Activated CD8-positive, alpha-beta T cell treated with anti-CD3 and anti-CD28 coated beads for 36 hours (primary cell): ENCODE measurements around the gene SPOCK2. TPM values are rescaled to one million over a fixed set of nuclear protein-coding genes. Genes with fewer than 3 reads are reported as not detected.

ENCODE experiments used
- ATAC-seq: fragments of 200-7000 bp; cut with Tn5 transposase; one replicate; pipeline ENCODE4 v1.10.0; 2021; ENCODE audit warnings: mild to moderate bottlenecking, moderate library complexity
- CTCF ChIA-PET: fragments of 350-600 bp; sonication (Branson Sonifier 250); formaldehyde crosslinking; loops from one replicate; lab custom pipeline; 2021; ENCODE audit warnings: antibody characterized with exemption; lab: Charles Lee
- POLR2A ChIA-PET: fragments of 350-600 bp; sonication (Branson Sonifier 250); formaldehyde crosslinking; loops from one replicate; lab custom pipeline; 2021; ENCODE audit warnings: antibody characterized with exemption; lab: Charles Lee
- DNase-seq: peaks from one replicate; pipeline ENCODE4 v3.0.0-alpha.2; 2020
- H3K27ac Mint-ChIP-seq: one replicate; pipeline ENCODE4 v1.8.0; 2021; ENCODE audit warnings: mild to moderate bottlenecking, mixed read lengths
- H3K27me3 Mint-ChIP-seq: one replicate; pipeline ENCODE4 v1.8.0; 2021; ENCODE audit warnings: mixed read lengths
- H3K36me3 Mint-ChIP-seq: one replicate; pipeline ENCODE4 v1.8.0; 2021; ENCODE audit warnings: low read depth, mixed read lengths
- H3K4me1 Mint-ChIP-seq: one replicate; pipeline ENCODE4 v1.8.0; 2021; ENCODE audit warnings: low read depth, mixed read lengths
- H3K4me3 Mint-ChIP-seq: one replicate; pipeline ENCODE4 v1.8.0; 2021; ENCODE audit warnings: mild to moderate bottlenecking, moderate library complexity, mixed read lengths
- H3K9me3 Mint-ChIP-seq: one replicate; pipeline ENCODE4 v1.8.0; 2021; ENCODE audit warnings: mixed read lengths
- intact Hi-C: fragments of 100-400 bp; cut with micrococcal nuclease; formaldehyde crosslinking; loops from one replicate; pipeline ENCODE4 v1.10.0; 2022
- total RNA-seq, 2 experiments: library from RNA; stranded (reverse); gene quantifications; one replicate each; pipeline ENCODE4 v1.2.3, GENCODE V29; 2021
- TF ChIP-seq, protein P1 (sequence below): fragments of 200-600 bp; IDR thresholded peaks from one replicate; pipeline ENCODE4 v1.8.0; 2022; ENCODE audit warnings: antibody characterized with exemption, mild to moderate bottlenecking

SPOCK2 gene
- total RNA-seq, 2 experiments from 2014 or later, result 134 to 135 TPM

DNA sequence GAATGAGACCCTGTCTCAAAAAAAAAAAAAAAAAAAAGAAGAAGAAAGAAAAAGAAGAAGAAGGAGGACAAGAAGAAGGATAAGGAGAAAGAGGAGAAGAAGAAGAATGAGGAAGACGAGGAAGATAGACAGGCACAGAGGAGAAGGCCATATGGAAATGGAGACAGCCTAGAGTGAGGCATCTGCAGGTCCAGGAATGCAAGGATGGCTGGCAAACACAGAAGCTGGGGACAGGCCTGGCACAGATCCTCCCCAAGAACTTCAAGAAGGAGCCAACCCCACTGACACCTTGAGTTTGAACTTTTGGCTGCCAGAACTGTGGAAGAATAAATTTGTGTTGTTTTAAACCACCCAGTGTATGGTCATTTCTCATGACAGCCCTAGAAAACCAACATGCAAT, 38.9 kb downstream of the SPOCK2 start:
- Mint-ChIP-seq H3K4me3 (no peak overlapping the region), H3K27me3 (no peaks in the 10 kb centered on the region), H3K36me3 (no peaks in the 10 kb centered on the region), H3K4me1 (peaks cover 15% of the 10 kb centered on the region), H3K27ac (no peak overlapping the region), H3K9me3 (no peaks in the 10 kb centered on the region)
- ChIA-PET POLR2A (interaction anchor here (0.7 to 1.5 kb wide), 3 partner anchors 12 to 290 kb away, joined by 3 to 4 read pairs (median 3); no protein-coding TSS in a partner anchor), CTCF (interaction anchor here (0.5 to 7.7 kb wide), 45 partner anchors 11 to 384 kb away, joined by 3 to 129 read pairs (median 6); partner anchors contain the start of genes ASCC1 and CHST3)
- intact Hi-C loops, result loop anchor here (5.0 kb wide), 1 partner anchor 152 kb away; no protein-coding TSS in a partner anchor
- ATAC-seq, result no peak
- no peak for DNase-seq
- TF ChIP-seq, protein P1, sequence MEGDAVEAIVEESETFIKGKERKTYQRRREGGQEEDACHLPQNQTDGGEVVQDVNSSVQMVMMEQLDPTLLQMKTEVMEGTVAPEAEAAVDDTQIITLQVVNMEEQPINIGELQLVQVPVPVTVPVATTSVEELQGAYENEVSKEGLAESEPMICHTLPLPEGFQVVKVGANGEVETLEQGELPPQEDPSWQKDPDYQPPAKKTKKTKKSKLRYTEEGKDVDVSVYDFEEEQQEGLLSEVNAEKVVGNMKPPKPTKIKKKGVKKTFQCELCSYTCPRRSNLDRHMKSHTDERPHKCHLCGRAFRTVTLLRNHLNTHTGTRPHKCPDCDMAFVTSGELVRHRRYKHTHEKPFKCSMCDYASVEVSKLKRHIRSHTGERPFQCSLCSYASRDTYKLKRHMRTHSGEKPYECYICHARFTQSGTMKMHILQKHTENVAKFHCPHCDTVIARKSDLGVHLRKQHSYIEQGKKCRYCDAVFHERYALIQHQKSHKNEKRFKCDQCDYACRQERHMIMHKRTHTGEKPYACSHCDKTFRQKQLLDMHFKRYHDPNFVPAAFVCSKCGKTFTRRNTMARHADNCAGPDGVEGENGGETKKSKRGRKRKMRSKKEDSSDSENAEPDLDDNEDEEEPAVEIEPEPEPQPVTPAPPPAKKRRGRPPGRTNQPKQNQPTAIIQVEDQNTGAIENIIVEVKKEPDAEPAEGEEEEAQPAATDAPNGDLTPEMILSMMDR, result no peak

DNA sequence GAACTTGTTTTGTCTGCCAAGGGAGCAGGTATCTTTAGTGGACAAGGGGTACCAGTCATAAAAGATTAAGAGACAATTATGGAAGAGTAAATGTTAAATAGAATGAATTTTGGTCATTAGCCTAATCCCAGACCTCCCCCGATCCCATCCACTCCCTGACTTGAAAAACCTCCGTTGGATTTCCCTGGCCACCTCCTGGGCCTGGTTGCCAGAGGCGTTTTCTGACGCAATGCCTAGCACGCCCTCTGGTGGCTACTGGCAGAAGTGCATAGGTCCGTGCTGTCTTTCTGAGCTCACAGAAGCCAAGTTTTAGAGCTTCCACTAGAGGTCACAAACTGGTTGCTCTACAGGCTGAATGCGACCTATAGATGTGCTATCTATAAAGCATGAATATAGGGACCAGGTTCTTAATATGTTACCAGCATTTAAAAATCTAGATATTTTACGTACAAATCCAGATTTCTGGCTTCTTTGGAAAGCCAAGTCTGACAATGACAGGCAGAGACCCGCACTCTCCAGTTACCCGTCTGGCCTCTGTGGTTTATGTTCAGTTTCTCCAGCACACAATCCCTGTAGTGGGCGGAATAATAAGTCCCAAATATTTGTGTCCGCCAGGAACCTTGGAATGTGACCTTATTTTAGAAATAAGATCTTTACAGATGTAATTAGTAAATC, 39.8 kb downstream of the SPOCK2 start:
- TF ChIP-seq, protein P1, result peak; percentile 97
- Mint-ChIP-seq H3K36me3 (no peaks in the 10 kb centered on the region), H3K4me1 (peaks cover 15% of the 10 kb centered on the region), H3K27me3 (no peaks in the 10 kb centered on the region), H3K9me3 (no peaks in the 10 kb centered on the region), H3K27ac (no peak overlapping the region), H3K4me3 (no peak overlapping the region)
- intact Hi-C loops, result loop anchor here (5.0 kb wide), 1 partner anchor 151 kb away; no protein-coding TSS in a partner anchor
- POLR2A ChIA-PET, result interaction anchor here (1.5 kb wide), 1 partner anchor 291 kb away, joined by 4 read pairs; no protein-coding TSS in a partner anchor
- CTCF ChIA-PET, result interaction anchor here (0.5 to 7.7 kb wide), 99 partner anchors 9 to 1445 kb away, joined by 3 to 129 read pairs (median 4); partner anchors contain the start of genes ANAPC16, ASCC1, CHST3 and DDIT4
- DNase-seq (peak; percentile 95), ATAC-seq (peak; percentile 98)

DNA sequence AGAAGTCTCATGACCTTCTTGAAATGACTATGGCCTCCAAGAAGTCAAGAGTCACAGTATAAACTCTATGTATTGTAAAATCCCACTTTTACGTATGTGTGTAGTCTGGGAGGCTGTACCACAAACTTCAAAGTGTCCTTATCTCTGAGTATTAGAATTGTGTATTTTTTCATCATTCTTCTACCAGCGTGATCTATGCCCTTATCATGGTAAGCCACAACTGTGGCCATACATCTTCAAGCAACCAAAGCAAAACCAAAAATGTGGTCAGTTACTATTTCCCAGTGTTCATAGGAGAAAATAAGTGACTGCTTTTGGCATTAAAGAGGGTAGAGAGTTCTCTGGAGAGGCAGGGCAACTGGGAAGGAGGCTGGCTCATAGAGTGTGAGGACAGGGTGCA, 42.8 kb downstream of the SPOCK2 start:
- peaks cover 14% of the 10 kb centered on the region for H3K4me1 Mint-ChIP-seq
- ChIA-PET POLR2A (no interaction called here), CTCF (interaction anchor here (3.0 to 7.7 kb wide), 2 partner anchors 148 to 149 kb away, joined by 23 to 129 read pairs; no protein-coding TSS in a partner anchor)

DNA sequence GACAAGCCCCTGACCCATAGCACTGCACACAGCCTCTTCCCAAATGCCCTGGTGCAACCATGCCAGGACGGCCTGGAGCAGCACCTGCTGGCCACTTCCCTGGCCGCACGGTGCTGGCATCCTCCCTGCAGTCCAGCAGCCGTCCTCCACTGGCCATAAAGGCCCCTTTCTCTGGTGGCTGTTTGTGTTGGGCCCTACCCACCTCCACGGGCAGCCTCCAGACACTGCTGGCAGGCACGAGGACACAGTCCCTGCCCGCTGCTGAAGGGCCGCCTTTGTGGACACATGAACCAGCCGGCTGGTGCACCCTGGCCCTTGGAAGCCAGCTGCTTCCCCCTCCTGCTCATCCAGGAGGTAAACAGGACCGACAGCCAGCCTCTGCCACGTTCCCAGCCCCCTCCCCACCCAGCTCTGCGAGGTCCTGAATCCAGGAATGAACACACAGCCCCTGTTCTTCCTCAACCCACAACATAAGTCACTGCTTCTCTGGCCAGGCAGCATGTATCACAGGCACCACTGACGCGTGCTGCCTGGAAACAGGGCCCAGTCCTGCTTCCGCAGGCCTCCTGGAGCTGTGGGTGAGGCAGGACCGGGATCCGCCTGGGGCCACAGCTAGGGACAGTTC, 43.8 kb downstream of the SPOCK2 start:
- DNase-seq, result no peak
- H3K4me1 Mint-ChIP-seq, result peaks cover 7% of the 10 kb centered on the region
- intact Hi-C loops, result loop anchor here (5.0 kb wide), 1 partner anchor 147 kb away; no protein-coding TSS in a partner anchor
- POLR2A ChIA-PET, result no interaction called here
- ATAC-seq, result no peak
- no peaks in the 10 kb centered on the region for H3K36me3 Mint-ChIP-seq
- CTCF ChIA-PET, result interaction anchor here (3.0 kb wide), 1 partner anchor 148 kb away, joined by 23 read pairs; no protein-coding TSS in a partner anchor
- TF ChIP-seq, protein P1, result no peak
- H3K4me3 Mint-ChIP-seq, result no peak overlapping the region
- H3K27ac Mint-ChIP-seq, result no peak overlapping the region
- no peaks in the 10 kb centered on the region for H3K9me3 Mint-ChIP-seq
- no peaks in the 10 kb centered on the region for H3K27me3 Mint-ChIP-seq

More for the DNA sequence above, 42.8 kb downstream of the SPOCK2 start:
- H3K27ac Mint-ChIP-seq, result no peak overlapping the region
- no peak overlapping the region for H3K4me3 Mint-ChIP-seq
- no peaks in the 10 kb centered on the region for H3K36me3 Mint-ChIP-seq
- TF ChIP-seq, protein P1, result no peak
- DNase-seq, result no peak
- H3K9me3 Mint-ChIP-seq, result no peaks in the 10 kb centered on the region
- intact Hi-C loops, result loop anchor here (5.0 kb wide), 1 partner anchor 148 kb away; no protein-coding TSS in a partner anchor
- H3K27me3 Mint-ChIP-seq, result no peaks in the 10 kb centered on the region
- ATAC-seq, result no peak
